ENCODE data around the gene HLA-DMB.
A peak's percentile ranks its signal among the peaks of the same experiment; 100 is the strongest.

The HLA-DMB gene

GRCh38 chr6:32982084-32982701, 41.4 kb upstream of the HLA-DMB start:
- no peak overlapping the region for H3K4me3 ChIP-seq (ENCODE audit: low read length)
- TF ChIP-seq, protein P1, sequence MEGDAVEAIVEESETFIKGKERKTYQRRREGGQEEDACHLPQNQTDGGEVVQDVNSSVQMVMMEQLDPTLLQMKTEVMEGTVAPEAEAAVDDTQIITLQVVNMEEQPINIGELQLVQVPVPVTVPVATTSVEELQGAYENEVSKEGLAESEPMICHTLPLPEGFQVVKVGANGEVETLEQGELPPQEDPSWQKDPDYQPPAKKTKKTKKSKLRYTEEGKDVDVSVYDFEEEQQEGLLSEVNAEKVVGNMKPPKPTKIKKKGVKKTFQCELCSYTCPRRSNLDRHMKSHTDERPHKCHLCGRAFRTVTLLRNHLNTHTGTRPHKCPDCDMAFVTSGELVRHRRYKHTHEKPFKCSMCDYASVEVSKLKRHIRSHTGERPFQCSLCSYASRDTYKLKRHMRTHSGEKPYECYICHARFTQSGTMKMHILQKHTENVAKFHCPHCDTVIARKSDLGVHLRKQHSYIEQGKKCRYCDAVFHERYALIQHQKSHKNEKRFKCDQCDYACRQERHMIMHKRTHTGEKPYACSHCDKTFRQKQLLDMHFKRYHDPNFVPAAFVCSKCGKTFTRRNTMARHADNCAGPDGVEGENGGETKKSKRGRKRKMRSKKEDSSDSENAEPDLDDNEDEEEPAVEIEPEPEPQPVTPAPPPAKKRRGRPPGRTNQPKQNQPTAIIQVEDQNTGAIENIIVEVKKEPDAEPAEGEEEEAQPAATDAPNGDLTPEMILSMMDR (conservative IDR thresholded peaks at IDR 0.05; ENCODE audit: low read length) = no peak
- peak; percentile 49 for DNase-seq (ENCODE audit: low read depth)

DNA sequence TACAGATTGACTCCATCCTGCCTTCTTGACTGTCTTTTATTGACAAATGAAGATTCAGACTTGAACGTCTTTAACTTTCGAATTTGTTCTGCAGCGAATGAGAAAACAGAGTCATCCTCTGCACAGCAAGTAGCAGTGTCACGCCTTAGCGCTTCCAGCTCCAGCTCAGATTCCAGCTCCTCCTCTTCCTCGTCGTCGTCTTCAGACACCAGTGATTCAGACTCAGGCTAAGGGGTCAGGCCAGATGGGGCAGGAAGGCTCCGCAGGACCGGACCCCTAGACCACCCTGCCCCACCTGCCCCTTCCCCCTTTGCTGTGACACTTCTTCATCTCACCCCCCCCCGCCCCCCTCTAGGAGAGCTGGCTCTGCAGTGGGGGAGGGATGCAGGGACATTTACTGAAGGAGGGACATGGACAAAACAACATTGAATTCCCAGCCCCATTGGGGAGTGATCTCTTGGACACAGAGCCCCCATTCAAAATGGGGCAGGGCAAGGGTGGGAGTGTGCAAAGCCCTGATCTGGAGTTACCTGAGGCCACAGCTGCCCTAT, 39.7 kb upstream of the HLA-DMB start:
- no peak overlapping the region for H3K4me3 ChIP-seq (ENCODE audit: low read length)
- TF ChIP-seq, protein P1 (conservative IDR thresholded peaks at IDR 0.05; ENCODE audit: low read length) = no peak
- peak; percentile 4 for DNase-seq (ENCODE audit: low read depth)

DNA sequence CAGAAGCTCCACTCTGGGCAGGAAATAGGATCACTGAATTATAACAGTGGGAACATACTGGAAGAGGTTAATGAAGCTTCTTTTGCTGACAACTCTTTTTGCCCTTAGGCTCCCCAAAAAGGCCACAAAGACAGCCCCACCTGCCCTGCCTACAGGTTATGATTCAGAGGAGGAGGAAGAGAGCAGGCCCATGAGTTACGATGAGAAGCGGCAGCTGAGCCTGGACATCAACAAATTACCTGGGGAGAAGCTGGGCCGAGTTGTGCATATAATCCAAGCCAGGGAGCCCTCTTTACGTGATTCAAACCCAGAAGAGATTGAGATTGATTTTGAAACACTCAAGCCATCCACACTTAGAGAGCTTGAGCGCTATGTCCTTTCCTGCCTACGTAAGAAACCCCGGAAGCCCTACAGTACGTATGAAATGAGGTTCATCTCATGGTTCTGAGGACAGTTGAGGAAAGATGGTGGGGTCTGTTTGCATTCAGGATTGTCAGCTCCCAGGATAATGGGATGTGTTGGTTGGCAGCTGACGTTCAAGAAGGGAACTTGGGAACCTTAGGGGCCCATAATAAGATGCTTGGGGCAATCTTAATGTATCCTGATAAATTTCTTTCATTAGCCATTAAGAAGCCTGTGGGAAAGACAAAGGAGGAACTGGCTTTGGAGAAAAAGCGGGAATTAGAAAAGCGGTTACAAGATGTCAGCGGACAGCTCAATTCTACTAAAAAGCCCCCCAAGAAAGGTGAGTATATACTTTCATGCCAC, 39.1 kb upstream of the HLA-DMB start:
- DNase-seq (ENCODE audit: low read depth) = no peak
- TF ChIP-seq, protein P1 (conservative IDR thresholded peaks at IDR 0.05; ENCODE audit: low read length) = no peak
- no peak overlapping the region for H3K4me3 ChIP-seq (ENCODE audit: low read length)

- H3K4me3 ChIP-seq (ENCODE audit: low read length) = no peak overlapping the region
- no peak for DNase-seq (ENCODE audit: low read depth)
- TF ChIP-seq, protein P1 (conservative IDR thresholded peaks at IDR 0.05; ENCODE audit: low read length) = no peak
Measured at GRCh38 chr6:32977953-32978324, 37.1 kb upstream of the HLA-DMB start.

DNA sequence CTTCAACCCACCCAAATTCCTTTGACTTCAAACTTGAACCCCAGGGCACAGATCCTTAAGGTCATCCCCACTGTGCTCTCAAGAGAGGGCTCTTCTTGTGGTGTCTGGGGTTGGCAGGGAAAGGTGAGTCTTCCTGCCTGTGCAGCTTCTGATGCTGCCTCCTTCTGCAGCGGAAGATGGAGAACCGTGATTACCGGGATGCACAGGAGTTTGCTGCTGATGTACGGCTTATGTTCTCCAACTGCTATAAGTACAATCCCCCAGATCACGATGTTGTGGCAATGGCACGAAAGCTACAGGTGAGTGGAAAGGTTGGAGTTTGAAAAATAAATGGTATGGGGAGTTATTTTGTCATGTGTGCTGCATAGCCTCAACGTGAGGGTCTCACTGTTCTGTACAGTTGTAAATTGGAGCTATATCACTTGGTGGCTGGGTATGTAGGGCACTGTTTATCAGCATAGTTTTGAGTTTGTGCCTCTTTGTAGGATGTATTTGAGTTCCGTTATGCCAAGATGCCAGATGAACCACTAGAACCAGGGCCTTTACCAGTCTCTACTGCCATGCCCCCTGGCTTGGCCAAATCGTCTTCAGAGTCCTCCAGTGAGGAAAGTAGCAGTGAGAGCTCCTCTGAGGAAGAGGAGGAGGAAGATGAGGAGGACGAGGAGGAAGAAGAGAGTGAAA, 36.6 kb upstream of the HLA-DMB start:
- DNase-seq (ENCODE audit: low read depth) = no peak
- TF ChIP-seq, protein P1 (conservative IDR thresholded peaks at IDR 0.05; ENCODE audit: low read length) = no peak
- H3K4me3 ChIP-seq (ENCODE audit: low read length) = peak overlapping the region; percentile 13; the same call in 1 of the 2 replicates

DNA sequence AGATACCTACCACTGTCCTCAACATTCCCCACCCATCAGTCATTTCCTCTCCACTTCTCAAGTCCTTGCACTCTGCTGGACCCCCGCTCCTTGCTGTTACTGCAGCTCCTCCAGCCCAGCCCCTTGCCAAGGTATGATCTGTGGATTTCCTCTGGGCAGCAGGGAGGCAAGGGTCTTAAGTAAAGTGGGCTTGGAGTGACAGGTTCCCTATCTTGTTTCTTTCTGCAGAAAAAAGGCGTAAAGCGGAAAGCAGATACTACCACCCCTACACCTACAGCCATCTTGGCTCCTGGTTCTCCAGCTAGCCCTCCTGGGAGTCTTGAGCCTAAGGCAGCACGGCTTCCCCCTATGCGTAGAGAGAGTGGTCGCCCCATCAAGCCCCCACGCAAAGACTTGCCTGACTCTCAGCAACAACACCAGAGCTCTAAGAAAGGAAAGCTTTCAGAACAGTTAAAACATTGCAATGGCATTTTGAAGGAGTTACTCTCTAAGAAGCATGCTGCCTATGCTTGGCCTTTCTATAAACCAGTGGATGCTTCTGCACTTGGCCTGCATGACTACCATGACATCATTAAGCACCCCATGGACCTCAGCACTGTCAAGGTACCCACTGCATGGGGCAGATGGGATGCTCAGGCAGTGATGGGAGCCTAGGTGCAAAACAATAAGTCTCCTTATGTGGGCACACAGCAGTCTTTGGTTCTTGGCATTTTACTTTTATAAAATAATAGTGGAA, 35.7 kb upstream of the HLA-DMB start:
- peak overlapping the region; percentile 96 for H3K4me3 ChIP-seq (ENCODE audit: low read length)
- TF ChIP-seq, protein P1 (conservative IDR thresholded peaks at IDR 0.05; ENCODE audit: low read length) = no peak
- no peak for DNase-seq (ENCODE audit: low read depth)

All from AG10803 (cell line).